GM12874 (cell line): Measurements from ENCODE around the gene METAP2.

ENCODE experiments used
- CTCF ChIP-seq: IDR thresholded peaks from 2 replicates; pipeline ENCODE4 v1.5.1; 2011; ENCODE audit warnings: low read depth, mild to moderate bottlenecking, control low read depth, low read length, moderate library complexity; ENCODE audit not compliant: insufficient read depth

METAP2 gene

DNA sequence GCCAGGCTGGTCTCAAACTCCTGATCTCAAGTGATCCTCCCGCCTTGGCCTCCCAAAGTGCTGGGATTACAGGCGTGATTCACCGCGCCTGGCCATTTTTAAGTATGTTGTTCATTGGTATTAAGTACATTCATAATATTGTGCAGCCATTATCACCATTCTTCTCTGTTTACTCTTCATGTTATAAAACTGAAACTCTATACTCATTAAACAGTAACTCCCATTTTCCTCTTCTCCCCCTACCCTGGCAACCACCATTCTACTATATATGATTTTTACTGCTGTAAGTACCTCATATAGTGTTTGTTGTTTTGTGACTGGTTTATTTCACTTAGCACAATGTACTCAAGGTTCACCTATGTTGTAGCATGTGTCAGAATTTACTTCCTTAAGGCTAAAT, 23.1 kb downstream of the METAP2 start:
- TF ChIP-seq CTCF: no peak

GRCh38 chr12:95498968-95499367, 25.0 kb downstream of the METAP2 start:
- TF ChIP-seq CTCF: no peak

- TF ChIP-seq CTCF: no peak
These were observed 25.8 kb downstream of the METAP2 start for GRCh38 chr12:95499772-95500171.

DNA sequence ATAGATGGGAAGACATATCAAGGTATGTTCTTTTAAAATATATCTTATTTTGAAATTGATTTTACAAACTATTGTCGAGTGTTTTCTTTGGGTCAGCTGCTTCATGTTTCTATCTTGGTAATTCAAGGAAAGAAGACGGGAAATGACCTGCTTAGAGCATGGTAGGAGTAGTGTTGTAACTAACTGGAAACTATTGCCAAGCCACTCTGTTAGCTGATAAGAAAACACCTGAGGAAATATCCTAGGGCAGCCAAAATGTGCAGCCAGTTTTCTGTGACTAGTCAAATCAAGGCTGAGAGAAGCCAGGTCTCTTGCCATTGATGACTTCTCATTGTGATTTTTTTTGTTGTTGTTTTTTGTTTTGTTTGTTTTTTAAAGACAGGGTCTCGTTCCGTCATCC, 30.2 kb downstream of the METAP2 start:
- TF ChIP-seq CTCF: no peak

GRCh38 chr12:95505039-95505438, 31.1 kb downstream of the METAP2 start:
- TF ChIP-seq CTCF: no peak

GRCh38 chr12:95506707-95507523, 33.0 kb downstream of the METAP2 start:
- no peak for TF ChIP-seq CTCF

- TF ChIP-seq CTCF: no peak
These were observed 35.3 kb downstream of the METAP2 start for GRCh38 chr12:95509300-95509699.

GRCh38 chr12:95511977-95512376, 38.0 kb downstream of the METAP2 start:
- TF ChIP-seq CTCF: no peak
